Measurements from ENCODE around the gene MINDY3.
"Not testable (repeated sequence)": the region's sequence is repeated elsewhere in the genome, so short reads cannot be mapped to it uniquely, and the experiment has no call there.

Gene MINDY3

GRCh38 chr10:15804109-15804508, 56.2 kb downstream of the MINDY3 start:
- no peak for DNase-seq

- DNase-seq: no peak
Observed at GRCh38 chr10:15802375-15802949, 57.8 kb downstream of the MINDY3 start.

DNA sequence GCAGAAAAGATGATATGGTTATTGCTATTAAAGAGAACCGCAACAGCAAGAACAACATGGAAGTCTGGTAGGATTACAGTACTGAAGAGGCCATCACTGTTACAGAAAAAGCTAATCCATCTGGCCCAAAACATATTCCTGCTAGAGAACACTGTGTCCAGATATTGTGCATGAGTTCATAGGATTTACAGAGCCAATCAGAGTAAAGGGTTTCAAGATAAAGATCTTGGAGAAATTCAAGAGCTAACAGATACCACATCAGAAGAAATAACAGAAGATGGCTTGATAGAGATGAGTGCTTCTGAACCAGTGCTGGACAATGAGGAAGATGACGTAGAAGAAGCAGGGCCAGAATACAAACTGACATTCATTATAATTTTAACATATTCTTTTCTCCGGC, 58.7 kb downstream of the MINDY3 start:
- DNase-seq: no peak

DNA sequence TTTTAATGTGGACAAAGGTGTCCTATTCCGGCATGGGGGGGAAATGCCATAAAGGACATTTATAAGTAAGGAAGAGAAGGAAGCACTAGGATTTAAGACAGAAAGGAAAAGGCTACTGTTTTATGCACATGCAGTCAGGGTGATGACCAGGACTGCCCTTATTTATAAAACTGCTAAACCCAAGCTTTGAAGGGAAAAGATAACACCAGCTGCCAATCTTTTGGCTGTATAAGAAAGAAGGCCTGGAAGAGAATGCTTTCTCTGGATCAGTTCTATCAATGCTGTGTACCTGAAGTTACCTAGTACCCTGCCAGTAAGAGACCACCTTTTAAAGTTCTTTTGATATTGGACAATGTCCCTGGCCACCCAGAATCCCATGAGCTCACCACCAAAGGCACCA, 59.2 kb downstream of the MINDY3 start:
- DNase-seq: no peak

DNA sequence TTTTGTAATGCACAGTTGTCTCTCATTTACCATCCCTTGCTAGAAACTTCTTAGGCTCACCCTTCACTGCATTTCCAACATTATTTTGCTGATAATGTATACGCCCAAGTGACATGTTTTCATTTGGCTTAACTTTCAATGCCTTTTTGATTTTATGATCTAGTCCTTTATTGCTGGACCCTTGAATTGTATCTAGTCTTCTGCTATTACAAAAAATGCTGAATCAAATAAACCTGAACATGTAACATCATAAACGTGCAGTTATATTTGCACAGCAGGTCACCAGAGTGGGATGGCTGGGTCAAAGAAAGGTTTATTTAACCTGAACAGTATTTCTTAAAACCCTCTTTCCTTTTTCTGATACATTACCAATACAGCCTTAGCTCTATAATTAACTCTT, 63.0 kb downstream of the MINDY3 start:
- no peak for DNase-seq

- no peak for DNase-seq
Observed at GRCh38 chr10:15796762-15797161, 63.5 kb downstream of the MINDY3 start.

DNA sequence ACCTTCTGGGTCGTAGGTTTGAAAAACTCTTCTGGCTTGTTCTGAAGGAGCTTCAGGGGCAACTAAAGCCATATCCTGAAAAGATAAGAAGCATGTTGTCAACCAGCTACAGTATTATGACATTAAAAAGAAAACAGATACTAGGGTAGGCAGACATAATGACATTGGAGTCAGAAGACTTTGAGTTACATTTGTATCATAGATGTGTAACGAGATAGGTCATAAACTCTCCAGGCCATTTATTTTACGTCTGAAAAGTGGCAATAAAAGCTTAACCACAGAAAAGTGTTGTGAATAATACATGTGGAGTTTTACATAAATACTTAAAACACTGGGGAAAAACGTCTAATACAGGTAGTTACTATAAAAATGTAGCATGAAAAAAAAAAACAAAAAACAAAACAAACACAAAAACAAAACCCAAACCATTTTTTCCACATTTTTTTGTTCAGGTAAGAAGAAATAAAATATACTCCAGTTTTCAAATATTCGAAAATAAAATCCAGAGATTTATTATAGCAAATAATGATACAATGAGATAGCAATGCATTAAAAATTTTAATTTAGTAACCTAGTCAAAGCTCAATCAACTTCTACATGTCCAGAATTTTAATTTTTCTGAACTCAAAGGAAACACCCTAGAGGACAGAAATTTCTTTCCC, 64.1 kb downstream of the MINDY3 start:
- no peak for DNase-seq

DNA sequence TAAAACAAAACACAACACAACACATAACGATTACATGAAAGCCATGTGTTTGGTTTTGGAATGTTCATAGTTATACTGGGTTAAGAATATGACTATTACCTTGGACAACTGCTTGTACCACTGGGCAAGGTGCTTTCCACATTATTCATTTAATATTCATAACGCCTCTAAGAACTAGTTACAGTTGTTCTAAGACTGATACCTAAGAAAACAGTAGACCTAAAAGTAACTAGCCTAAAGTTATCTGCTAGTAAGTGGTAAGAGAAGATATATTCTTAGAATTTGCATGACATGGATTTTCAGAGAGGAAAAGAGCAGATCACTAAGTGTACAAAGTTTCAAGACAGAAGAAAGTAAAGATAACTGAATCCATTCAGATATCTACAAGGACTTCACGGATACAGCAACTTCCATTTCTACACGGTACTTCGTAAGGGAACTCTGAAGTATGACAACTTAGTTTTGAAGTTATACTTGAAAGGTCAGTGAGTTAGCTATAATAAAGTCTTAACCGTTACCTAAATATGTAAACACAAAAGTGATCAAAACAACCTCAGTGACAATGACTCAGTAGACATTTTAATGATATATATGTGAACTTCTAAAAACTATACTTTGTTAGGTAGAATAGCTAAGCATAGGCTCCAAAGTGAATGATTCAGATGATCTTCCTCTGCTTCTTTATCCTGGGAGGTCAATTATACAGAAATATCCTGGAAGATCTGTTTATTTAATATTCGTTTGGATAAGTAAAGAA, 65.1 kb downstream of the MINDY3 start:
- DNase-seq: no peak

GRCh38 chr10:15794569-15794968, 65.7 kb downstream of the MINDY3 start:
- DNase-seq: no peak

GRCh38 chr10:15793664-15794063, 66.6 kb downstream of the MINDY3 start:
- DNase-seq: no peak

- DNase-seq: no peak
Observed at GRCh38 chr10:15792777-15793176, 67.5 kb downstream of the MINDY3 start.

- no peak for DNase-seq
Observed at GRCh38 chr10:15791816-15792524, 68.3 kb downstream of the MINDY3 start.

DNA sequence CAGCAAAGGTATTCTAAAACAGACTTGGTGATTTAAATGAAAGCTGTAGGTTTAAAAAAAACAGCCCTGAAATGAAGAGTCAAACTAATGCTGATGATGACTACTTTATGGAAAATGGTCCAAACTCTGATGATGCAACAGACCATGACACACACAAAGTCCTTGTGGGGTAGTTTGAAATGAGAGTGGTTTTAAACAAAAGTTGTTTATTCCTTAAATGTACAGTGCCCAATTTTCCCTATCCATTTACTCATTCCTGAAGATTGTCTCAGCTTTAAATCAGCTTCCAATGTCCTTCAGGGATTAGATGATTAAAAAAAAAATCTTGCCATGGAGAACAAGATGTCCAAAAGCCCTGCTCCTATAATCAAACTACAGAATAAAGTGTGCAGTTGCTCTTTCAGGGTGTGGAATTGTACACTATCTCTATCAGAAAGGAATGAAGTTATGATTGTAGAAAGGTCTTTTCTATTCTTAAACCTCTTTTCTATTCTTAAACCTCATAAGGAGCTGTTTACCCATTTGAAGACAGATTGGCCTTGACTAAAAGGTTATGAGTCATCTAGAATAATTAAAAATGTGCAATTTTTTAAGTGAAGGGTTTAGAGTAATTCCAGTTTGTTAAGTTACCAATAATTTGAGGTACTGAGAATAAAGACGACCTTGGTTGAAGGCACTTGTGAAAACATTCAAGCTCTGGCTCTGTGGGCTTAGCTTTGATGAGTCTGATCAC, 70.3 kb downstream of the MINDY3 start:
- DNase-seq: peak; percentile 90

DNA sequence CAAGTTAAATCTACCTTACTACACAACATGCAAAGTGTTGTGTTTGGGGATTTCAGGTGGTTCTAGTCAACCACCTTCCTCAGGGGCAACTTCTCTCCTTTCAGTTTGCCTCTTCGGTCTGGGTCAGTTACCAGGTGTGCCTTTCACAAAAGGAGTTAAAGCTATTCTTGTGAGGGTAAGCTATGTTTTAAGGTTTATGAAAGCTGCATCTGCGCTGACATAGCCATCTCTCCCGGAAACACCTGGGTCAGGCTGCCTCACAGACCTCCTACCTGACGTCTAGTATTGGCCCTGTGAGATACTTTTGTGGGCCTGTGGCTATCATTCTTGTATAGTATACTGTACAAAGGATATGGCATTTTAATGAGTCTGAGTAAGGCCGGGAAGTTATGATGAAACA, 72.9 kb downstream of the MINDY3 start:
- DNase-seq: peak; percentile 12

DNA sequence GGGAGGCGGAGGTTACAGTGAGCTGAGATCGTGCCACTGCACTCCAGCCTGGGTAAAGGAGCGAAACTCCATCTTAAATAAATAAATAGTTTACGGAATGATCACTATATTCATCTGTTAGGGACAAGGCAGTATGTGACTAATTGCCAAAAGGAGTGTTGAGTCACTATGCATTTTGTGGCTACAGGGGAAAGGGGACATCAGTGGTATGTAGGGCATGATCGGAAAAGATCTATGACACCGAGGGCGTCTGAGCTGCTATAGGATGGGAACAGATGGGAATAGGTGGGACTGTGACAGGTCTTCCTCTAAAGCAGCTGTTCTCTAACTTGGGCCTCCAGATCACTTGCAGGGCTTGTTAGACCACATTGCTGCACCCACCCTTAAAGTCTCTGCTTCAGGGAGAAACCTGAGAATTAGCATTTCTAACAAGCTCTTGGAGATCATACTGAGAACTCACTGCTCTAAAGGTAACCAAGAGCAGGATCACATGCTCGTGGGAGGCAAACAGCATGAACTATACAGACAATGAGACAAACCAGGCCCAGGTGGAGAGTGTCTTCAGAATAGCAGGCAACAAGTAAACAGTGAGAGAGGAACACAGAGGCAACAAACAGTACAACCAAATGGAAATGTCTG, 75.5 kb downstream of the MINDY3 start:
- peak; percentile 28 for DNase-seq

DNA sequence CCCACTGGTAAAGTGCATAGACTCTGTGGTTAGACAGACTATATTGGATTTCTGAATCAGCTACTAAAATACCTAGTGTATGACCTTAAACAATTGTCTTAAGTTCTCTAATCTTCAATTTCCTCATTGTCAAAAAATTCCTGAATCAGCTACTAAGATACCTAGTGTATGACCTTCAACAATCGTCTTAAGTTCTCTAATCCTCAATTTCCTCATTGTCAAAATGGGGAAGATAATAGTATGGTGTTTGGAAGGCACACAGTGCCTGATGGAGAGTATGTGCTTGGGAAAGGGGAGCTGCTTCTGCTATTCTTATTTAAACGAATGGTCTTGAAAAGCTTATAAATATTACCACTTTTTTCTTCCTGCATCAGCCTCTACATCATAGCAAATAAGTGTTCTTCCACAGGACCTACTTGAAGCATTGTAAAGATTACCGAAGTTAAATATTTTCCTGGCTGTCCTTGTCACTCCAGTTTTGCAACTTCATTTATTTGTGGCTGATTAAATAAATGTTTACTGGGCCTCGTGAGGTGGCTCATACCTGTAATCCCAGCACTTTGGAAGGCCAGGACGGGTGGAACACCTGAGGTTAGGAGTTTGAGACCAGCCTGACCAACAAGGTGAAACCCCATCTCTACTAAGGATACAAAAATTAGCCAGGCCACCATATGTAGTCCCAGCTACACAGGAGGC, 76.2 kb downstream of the MINDY3 start:
- no peak for DNase-seq

- no peak for DNase-seq
Observed at GRCh38 chr10:15782851-15783250, 77.5 kb downstream of the MINDY3 start.

DNA sequence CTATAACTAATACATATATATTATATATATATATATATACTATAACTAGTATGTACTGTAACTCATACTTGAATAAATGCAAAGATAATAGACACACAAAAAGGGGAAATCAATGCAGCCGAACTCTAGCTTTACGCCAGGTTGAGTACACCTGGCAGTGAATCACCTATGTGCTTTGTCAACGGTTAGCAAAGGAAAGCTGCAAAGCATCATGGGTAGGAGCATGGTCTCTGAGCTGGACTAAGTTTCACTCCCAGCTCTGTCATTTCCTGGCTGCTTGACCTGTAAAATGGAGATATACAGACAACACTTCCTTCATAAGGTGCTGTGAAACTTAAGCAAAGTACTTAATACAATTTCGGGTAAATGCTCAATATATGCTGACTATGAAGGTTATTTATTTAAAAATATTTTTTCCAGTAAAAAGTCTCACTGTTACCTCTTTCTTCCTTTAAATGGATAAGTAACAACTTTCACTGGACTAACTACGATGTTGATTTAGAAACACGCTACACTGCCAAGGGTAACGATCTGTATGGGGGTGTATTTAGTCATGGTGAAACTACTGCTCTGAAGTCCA, 78.8 kb downstream of the MINDY3 start:
- no peak for DNase-seq

DNA sequence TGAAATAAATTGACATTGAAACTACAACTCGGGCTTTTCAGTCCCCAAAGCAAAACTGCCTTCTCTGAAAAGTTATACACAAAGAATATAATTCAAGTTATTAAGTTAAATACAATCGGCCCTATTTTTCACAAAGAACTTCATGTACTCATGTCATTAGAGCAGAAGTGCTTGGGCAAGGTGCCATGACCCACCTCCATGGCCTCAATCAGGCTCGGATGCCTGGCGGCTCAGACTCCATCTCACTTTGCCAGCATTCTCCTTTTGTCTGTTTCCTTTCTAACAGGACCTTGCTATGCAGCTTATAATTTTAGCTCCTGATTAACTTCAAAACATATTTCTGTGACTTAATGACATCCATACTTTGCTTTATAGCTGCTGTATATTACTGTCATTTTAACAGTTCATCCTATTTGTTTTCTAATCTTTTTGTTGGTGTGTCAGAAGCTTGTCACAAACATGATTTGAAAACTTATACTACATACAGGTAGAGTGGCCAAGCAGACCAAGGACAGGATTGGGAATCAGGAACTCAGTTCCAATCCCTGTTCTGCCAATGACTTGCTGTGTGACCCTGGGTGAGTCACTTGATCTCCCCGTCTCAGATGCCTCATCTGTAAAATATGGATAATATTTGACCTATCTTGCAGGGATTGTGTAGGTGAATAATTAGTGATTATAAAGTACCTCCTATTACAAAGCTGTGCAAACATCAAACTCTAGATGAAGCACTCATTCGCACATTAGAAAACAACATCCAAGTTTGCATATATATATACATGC, 79.8 kb downstream of the MINDY3 start:
- peak; percentile 10 for DNase-seq

GRCh38 chr10:15775513-15775912, 84.8 kb downstream of the MINDY3 start:
- peak; percentile 91 for DNase-seq

- DNase-seq: not testable (repeated sequence)
Observed at GRCh38 chr10:15774534-15774933, 85.8 kb downstream of the MINDY3 start.

Data from fibroblast of skin of right biceps (primary cell).